Glutamatergic neuron (in vitro differentiated cells): ENCODE measurements around the gene CEP63. TPM values are rescaled to one million over a fixed set of nuclear protein-coding genes. Genes with fewer than 3 reads are reported as not detected.

ENCODE experiments used
- DNase-seq: peaks from one replicate; pipeline ENCODE4 v3.0.0; 2022
- H3K27ac Mint-ChIP-seq: one replicate; pipeline ENCODE4 v1.8.0; 2020; ENCODE audit warnings: mild to moderate bottlenecking, mixed read lengths, inconsistent platforms; ENCODE audit not compliant: unreplicated experiment
- H3K27me3 Mint-ChIP-seq: one replicate; pipeline ENCODE4 v1.8.0; 2020; ENCODE audit warnings: mild to moderate bottlenecking, moderate library complexity, mixed read lengths, inconsistent platforms; ENCODE audit not compliant: unreplicated experiment
- H3K36me3 Mint-ChIP-seq: one replicate; pipeline ENCODE4 v1.8.0; 2020; ENCODE audit warnings: mild to moderate bottlenecking, mixed read lengths, inconsistent platforms; ENCODE audit not compliant: unreplicated experiment
- H3K4me1 Mint-ChIP-seq: one replicate; pipeline ENCODE4 v1.8.0; 2020; ENCODE audit warnings: mild to moderate bottlenecking, low read depth, mixed read lengths, inconsistent platforms; ENCODE audit not compliant: unreplicated experiment
- H3K4me3 Mint-ChIP-seq: one replicate; pipeline ENCODE4 v1.8.0; 2020; ENCODE audit warnings: mild to moderate bottlenecking, mixed read lengths, inconsistent platforms; ENCODE audit not compliant: unreplicated experiment
- H3K9me3 Mint-ChIP-seq: one replicate; pipeline ENCODE4 v1.8.0; 2020; ENCODE audit warnings: mild to moderate bottlenecking, moderate library complexity, mixed read lengths, inconsistent platforms; ENCODE audit not compliant: unreplicated experiment
- CTCF ChIP-seq: fragments of 200-600 bp; sonication (generic); IDR thresholded peaks from one replicate; pipeline ENCODE4 v1.5.0; 2021; ENCODE audit not compliant: partially characterized antibody, unreplicated experiment
- total RNA-seq: library from RNA; stranded (reverse); fragmentation: NEBNext Ultra II Directional; extraction: Animal tissue kit (Norgen Biotek cat#: 25700); gene quantifications from one replicate; pipeline ENCODE4 v1.2.1, GENCODE V29; 2021; ENCODE audit not compliant: unreplicated experiment

CEP63 gene
- total RNA-seq, 1 donor from 2014 or later, result 37.8 TPM

- Mint-ChIP-seq H3K27ac (no peak overlapping the region), H3K4me1 (peaks cover 14% of the 10 kb centered on the region), H3K4me3 (no peak overlapping the region), H3K27me3 (peaks cover 3% of the 10 kb centered on the region), H3K9me3 (peaks cover 3% of the 10 kb centered on the region), H3K36me3 (peaks cover 5% of the 10 kb centered on the region)
- no peak for TF ChIP-seq CTCF
- no peak for DNase-seq
Measured at GRCh38 chr3:134606033-134607025, 120.5 kb downstream of the CEP63 start.

- no peak for DNase-seq
- Mint-ChIP-seq H3K27ac (no peak overlapping the region), H3K27me3 (peaks cover 3% of the 10 kb centered on the region)
Measured at GRCh38 chr3:134607054-134608022, 121.5 kb downstream of the CEP63 start.

GRCh38 chr3:134608023-134608770, 122.3 kb downstream of the CEP63 start:
- H3K36me3 Mint-ChIP-seq, result peaks cover 5% of the 10 kb centered on the region
- no peak overlapping the region for H3K27ac Mint-ChIP-seq
- no peaks in the 10 kb centered on the region for H3K27me3 Mint-ChIP-seq
- DNase-seq, result no peak
- no peak overlapping the region for H3K4me3 Mint-ChIP-seq
- H3K4me1 Mint-ChIP-seq, result no peaks in the 10 kb centered on the region
- peaks cover 2% of the 10 kb centered on the region for H3K9me3 Mint-ChIP-seq
- no peak for TF ChIP-seq CTCF

More at GRCh38 chr3:134607054-134608022, 121.5 kb downstream of the CEP63 start:
- Mint-ChIP-seq H3K36me3 (peaks cover 5% of the 10 kb centered on the region), H3K9me3 (peaks cover 2% of the 10 kb centered on the region), H3K4me3 (no peak overlapping the region), H3K4me1 (peaks cover 7% of the 10 kb centered on the region)
- TF ChIP-seq CTCF, result no peak

- H3K27ac Mint-ChIP-seq, result no peak overlapping the region
- H3K4me3 Mint-ChIP-seq, result no peak overlapping the region
Measured at GRCh38 chr3:134608771-134609435, 123.0 kb downstream of the CEP63 start.

More at GRCh38 chr3:134608771-134609435, 123.0 kb downstream of the CEP63 start:
- Mint-ChIP-seq H3K27me3 (no peaks in the 10 kb centered on the region), H3K9me3 (peaks cover 2% of the 10 kb centered on the region), H3K4me1 (no peaks in the 10 kb centered on the region), H3K36me3 (peaks cover 5% of the 10 kb centered on the region)
- DNase-seq, result no peak
- no peak for TF ChIP-seq CTCF
